NCI-H128 (cell line): ENCODE data around the gene AGBL1.
A peak's percentile ranks its signal among the peaks of the same experiment; 100 is the strongest.

Source experiments
- DNase-seq: peaks from one replicate; lab custom pipeline; 2025; ENCODE audit not compliant: unreplicated experiment; lab: John Stamatoyannopoulos, UW

The AGBL1 gene

GRCh38 chr15:86772369-86773059, 692.8 kb downstream of the AGBL1 start:
- no peak for DNase-seq

DNA sequence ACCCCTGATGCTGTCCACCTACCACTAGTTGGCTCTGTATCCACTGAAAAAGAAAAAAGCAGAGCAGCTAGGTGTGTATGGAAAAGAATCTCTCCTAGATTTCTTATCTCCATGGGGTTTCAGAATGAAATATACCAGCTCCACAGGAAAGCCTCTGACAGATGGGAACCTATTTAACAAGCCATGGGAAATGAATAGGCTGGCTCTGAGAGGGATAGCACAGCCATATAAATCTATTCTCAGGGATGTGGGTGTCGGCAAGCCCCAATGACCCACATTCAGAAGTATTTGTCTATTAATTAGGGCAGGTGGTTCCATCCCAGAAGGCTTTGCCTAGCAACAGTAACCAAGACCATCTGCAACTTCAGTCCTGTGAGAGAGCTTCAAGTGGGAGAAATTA, 694.1 kb downstream of the AGBL1 start:
- DNase-seq: peak; percentile 58

DNA sequence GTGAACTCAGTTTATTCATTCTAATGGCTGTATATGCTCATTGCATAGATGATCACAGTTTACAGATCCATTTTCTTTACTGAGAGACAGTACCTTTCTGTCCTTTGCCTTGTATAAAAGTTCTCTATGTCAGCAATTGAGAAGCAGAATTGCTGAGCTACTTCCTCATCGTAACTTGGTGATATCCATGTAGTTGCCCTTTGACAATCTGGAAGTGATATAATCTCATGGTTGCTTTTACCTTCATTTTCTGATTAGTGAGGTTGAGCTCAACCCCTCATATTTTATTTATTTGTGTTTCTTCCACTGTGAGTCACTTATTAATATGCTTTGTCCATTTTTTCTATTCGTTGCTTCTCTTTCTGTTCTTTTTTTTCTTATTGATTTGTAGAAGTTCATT, 696.5 kb downstream of the AGBL1 start:
- no peak for DNase-seq

- DNase-seq: no peak
Measured at GRCh38 chr15:86796521-86796920, 716.9 kb downstream of the AGBL1 start.

DNA sequence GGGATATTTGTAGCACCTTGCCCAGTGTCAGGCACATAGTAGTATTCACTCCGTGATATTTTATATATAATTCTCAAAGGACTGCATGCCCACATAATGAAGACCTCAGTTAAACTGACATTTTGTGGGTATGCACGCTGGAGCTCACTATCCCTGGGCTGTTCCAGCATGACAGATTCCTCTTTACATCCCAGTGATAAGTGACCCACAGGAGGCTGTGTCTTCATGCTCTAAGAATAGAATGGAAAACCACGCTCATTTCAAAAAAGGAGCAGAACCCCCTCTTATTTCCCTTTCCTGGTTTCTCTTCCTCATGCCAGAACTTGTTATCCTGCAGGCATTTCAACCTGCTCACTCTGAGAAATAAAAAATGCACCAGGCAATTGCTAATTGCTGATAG, 717.5 kb downstream of the AGBL1 start:
- DNase-seq: no peak

- no peak for DNase-seq
Measured at GRCh38 chr15:86799226-86799625, 719.6 kb downstream of the AGBL1 start.

DNA sequence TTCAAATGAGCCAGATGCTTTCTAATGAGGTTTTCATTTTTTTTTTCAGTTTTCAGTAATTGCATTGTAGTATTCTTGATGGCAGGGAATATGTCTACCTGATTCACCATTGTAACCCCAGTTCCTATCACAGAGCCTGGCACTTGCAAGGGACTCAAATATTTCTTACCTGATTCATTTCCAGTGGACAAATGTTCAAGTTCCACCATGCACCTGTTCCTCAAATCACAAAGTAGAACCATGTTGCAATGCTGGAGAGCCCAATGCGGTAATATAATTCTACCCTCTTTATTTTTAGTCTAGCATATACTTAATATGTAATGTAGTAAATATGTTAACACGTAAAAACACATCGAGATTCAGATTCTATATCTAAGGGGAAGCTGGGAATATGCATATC, 722.6 kb downstream of the AGBL1 start:
- DNase-seq: no peak

DNA sequence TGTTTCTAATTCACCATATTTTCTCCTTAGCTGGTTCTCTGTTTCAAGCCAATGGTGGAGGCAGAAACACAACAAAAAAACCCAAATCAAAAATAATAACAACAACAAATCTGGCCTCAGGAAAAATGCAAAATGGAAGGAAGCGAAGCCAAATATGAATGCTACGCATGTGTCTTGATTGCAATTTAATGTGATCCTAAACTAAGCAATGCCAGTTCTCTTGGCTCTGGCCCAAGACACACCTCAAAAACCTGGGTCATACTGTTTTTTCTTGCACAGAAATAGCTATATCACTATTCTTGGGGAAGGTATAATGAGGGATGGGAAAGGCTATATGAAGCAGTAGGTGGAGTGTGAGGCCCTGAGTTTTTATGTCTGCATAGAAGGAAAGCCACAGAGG, 724.7 kb downstream of the AGBL1 start:
- no peak for DNase-seq

- DNase-seq: no peak
Measured at GRCh38 chr15:86810329-86810728, 730.7 kb downstream of the AGBL1 start.

- no peak for DNase-seq
Measured at GRCh38 chr15:86813892-86814291, 734.2 kb downstream of the AGBL1 start.

DNA sequence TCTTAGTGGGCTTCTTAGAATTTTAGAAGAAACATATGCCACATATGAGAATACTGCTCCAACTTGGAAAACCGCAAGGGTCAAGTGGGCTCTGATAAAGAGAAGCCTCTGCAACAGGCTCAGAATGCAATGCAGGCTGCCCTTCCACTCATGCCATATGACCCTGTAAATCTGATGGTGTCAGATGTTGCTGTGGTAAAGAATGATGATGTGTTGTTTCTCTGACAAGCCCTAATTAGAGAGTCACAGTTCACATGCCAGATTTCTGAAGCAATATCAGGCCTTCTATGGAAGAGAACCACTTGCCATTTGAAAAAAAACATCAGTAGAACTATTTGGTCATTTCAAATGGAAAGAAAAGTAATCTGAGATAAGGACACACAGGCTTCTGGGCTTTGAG, 749.6 kb downstream of the AGBL1 start:
- DNase-seq: no peak

GRCh38 chr15:86830304-86830703, 750.6 kb downstream of the AGBL1 start:
- DNase-seq: no peak

DNA sequence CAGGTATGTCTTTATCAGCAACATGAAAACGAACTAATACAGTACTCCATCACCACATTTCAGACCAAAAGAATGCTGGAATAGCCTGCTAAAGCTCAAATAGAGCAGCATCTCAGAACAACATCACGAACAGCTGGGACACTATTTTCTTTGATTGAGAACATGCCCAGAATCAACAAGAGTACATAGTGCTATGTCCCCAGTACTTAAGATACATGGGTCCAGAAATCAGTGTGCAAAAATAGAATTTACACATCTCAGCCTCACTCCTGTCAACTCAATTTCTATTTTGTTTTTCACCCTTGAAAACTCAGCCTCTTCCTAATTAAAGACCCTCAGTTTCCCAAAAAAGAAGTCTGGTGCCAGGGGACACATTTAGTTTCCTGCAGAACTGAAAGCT, 753.9 kb downstream of the AGBL1 start:
- no peak for DNase-seq

GRCh38 chr15:86834115-86834863, 754.6 kb downstream of the AGBL1 start:
- no peak for DNase-seq

DNA sequence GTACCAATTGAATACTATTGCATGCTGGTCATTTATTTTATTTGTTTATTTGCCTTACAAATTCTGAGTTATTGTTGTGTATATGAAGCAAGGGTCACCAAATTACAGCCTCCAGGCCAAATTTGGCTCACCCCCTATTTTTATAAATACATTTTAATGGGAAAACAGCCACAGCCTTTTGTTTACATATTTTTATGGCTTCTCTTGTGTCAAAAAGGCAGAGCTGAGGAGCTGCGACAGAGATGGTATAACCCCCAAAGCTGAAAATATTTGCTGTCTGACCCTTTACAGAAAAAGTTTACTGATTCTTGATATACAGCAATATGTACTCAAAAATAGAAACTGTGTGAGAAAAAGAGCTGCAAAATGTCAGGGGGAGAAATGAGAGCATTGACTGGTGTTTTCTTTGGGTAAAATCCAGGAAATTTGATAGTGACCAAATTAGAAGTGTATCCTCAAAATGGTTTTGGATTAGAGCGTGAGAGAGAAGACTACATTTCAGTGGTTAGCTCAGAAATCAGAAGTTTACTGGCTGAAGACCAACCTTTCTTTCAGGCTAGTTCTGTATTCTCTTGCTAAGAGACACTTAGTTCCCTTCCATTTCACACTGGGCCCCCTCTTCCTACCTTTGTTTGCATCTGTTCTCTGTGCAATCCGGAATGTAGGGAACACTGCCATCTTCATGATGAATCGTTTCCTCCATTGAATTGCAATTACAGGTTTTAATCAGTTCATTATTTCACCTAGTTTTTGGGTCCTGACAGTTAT, 757.8 kb downstream of the AGBL1 start:
- no peak for DNase-seq

GRCh38 chr15:86839502-86839901, 759.8 kb downstream of the AGBL1 start:
- DNase-seq: no peak

DNA sequence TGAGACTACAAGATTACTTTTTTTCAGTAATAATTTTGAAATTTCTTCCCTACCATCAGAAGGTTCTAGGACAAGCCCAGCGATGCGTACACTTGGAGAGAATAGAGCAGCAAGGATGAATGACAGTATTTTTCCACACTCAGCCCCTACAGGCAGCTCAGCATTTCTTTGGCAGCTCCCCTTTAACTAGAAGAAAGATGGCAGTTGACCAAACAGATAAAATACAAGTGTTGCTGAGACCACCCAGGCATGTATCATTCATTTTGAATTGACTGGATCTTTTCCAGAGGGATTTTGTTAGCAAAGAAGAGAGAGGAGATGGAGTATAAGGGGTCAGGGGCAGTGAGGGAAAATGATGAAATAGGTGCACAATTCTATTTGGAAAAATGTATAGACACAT, 761.3 kb downstream of the AGBL1 start:
- no peak for DNase-seq

DNA sequence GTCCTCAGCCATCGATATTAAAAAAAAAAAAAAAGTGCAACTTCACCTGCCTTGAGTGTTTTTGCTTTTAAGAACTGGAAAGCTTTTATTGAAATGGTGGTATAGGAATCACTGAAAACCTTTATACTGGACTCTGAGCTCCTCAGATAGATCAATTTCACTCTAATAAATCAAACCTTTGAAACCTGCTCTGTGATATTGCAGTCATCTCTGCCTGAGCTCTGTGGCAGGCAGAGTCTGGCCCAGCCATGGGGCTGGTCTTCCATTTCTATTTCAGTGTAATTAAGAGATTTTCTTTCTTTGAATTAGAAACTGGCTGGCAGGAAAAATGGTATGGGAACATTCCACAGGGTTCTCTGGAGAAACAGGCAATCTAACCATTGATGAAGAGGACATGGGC, 762.5 kb downstream of the AGBL1 start:
- no peak for DNase-seq

DNA sequence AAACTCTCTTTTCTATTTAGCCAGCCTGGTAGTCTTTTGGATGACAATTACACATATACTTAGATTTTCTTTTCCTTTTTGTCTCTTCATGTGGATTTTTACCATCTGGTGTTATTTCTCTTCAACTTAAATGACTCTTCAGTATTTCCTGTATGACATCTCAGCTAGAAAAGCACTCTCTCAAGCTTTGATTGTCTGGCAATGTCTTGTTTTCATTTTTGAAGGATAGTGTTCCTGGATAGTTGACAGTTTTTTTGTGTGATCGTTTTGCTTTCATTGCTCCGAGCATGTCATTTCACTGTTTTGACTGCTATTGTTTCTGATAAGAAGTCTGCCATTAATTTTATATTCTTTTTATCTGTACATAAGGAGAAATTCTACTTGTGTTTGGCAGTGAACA, 766.4 kb downstream of the AGBL1 start:
- DNase-seq: no peak

- DNase-seq: no peak
Measured at GRCh38 chr15:86849136-86849535, 769.5 kb downstream of the AGBL1 start.

DNA sequence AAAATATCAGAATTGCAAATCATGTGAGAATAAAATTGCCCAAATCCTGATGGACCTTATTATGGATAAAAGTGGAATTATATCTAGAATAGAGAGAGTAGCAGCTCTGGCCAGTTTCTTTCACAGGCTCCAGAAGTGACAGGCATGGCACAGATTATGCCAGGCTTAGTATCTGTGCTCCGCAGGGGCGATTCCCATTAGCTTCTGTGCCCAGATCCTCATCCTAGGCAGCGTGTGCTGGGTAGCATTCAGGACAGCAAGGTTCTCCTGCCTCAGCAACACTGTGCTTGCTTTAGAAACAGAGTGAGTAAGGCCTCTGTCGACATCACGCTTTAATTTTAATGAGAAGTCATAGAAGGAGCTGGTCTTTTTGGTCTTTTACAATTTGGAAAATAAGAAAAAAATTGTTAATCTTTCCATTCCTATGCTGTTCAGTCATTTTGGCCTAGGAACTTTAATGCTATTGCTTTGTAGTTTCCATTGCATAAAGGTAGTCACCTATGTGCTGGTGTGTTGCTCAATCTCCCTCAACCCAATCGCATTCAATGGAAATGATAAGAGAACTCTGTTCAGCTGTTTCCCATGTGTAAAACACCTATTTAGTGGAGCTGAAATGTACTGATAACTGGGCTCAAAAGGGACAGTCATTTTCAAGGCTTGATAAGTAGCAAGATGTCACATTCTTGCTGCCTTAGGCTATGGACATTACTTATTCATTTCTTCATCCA, 770.1 kb downstream of the AGBL1 start:
- DNase-seq: no peak
